GM21423 (cell line): ENCODE results near the gene CENPP.

Experiments used
- ATAC-seq: cut with Tn5 transposase; IDR thresholded peaks from one replicate; pipeline ENCODE4 v1.9.1; 2021; ENCODE audit warnings: mild to moderate bottlenecking, moderate library complexity; ENCODE audit not compliant: unreplicated experiment

The CENPP gene

GRCh38 chr9:92325269-92325990 lies at the start of gene CENPP, which contains the start of gene NOL8:
Gene CENPP, plus strand, starts transcription at chr9:92325953.
Gene NOL8, minus strand, starts transcription at chr9:92325350. Its CDS starts 1,189 bp downstream, at chr9:92324161.
- ATAC-seq = peak; percentile 94

- no peak for ATAC-seq
Measured at GRCh38 chr9:92276331-92277032, 49.3 kb upstream of the CENPP start.

GRCh38 chr9:92278110-92278509 lies 47.6 kb upstream of the CENPP start:
- ATAC-seq = no peak

GRCh38 chr9:92279302-92279701 lies 46.5 kb upstream of the CENPP start:
- no peak for ATAC-seq

GRCh38 chr9:92289708-92290390 lies 35.9 kb upstream of the CENPP start:
- no peak for ATAC-seq

GRCh38 chr9:92290785-92291429 lies 34.8 kb upstream of the CENPP start:
- ATAC-seq = no peak

GRCh38 chr9:92291577-92291976 lies 34.2 kb upstream of the CENPP start:
- no peak for ATAC-seq

GRCh38 chr9:92292338-92293074 lies 33.2 kb upstream of the CENPP start:
- no peak for ATAC-seq

GRCh38 chr9:92293075-92293354 lies 32.7 kb upstream of the CENPP start:
- no peak for ATAC-seq

GRCh38 chr9:92293452-92294296 lies 32.1 kb upstream of the CENPP start, which contains the start of gene IARS1:
Gene IARS1, minus strand, starts transcription at chr9:92293697. Its CDS starts 4,278 bp downstream, at chr9:92289419.
- peak; percentile 97 for ATAC-seq

- ATAC-seq = no peak
Measured at GRCh38 chr9:92294297-92294676, 31.5 kb upstream of the CENPP start.

- ATAC-seq = no peak
Measured at GRCh38 chr9:92295240-92295790, 30.4 kb upstream of the CENPP start.

GRCh38 chr9:92295827-92296258 lies 29.9 kb upstream of the CENPP start:
- no peak for ATAC-seq

- ATAC-seq = no peak
Measured at GRCh38 chr9:92297611-92298010, 28.1 kb upstream of the CENPP start.

- ATAC-seq = no peak
Measured at GRCh38 chr9:92298036-92298435, 27.7 kb upstream of the CENPP start.

GRCh38 chr9:92299116-92299515 lies 26.6 kb upstream of the CENPP start:
- ATAC-seq = no peak

GRCh38 chr9:92300936-92301335 lies 24.8 kb upstream of the CENPP start:
- no peak for ATAC-seq

GRCh38 chr9:92308893-92309292 lies 16.9 kb upstream of the CENPP start:
- ATAC-seq = no peak

- no peak for ATAC-seq
Measured at GRCh38 chr9:92310562-92310961, 15.2 kb upstream of the CENPP start.
